ENCODE results near the gene MRPL22.
"Not testable (repeated sequence)": the region's sequence is repeated elsewhere in the genome, so short reads cannot be mapped to it uniquely, and the experiment has no call there.

The MRPL22 gene

DNA sequence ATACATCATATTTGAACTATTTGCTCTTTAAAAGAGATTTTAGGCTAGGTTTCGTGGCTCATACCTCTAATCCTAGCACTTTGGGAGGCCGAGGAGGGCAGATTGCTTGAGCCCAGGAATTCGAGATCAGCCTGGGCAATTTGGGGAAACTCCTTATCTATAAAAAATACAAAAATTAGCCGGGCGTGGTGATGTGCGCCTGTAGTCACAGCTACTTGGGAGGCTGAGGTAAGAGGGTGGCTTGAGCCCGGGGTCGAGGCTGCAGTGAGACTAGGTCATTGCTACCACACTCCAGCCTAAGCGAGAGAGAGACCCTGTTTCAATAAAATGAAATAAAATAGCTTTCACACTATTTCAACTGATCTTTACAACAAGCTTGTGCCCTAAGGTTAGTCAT is 500 bp upstream of the MRPL22 start:
- DNase-seq (ENCODE audit: low spot score), result no peak

DNA sequence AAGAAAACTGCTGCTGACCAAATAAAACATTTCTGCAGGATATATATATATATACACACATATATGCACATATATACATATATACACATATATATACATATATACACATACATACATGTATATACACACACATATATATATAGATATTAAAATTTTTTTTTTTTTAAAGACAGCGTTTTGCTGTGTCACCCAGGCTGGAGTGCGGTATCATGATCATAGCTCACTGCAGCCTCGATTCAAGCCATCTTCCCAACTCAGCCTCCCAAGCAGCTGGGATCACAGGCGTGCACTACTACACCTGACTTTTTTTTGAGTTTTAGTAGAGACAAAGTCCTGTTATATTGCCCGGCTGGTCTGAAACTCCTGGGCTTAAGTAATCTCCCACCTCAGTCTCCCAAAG is 2.7 kb downstream of the MRPL22 start:
- no peak for DNase-seq (ENCODE audit: low spot score)

DNA sequence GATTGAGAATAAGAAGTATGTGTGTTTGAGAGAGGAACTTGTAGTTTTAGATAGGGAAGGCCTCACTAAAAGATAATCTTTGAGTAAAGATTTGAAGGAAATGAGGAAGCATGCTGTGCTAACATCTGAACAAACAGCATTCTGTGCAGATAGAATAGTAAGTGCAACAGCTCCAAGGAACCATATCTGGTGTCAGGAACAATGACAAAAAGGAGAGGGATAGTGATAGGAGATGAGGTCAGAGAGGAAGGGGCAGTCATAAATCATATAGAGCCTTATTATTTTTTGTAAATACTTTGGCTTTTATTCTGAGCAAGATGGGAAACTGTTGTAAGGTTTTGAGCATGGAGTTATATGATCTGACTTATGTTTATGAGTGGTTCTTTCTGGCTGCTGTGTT is 3.8 kb downstream of the MRPL22 start:
- DNase-seq (ENCODE audit: low spot score), result no peak

DNA sequence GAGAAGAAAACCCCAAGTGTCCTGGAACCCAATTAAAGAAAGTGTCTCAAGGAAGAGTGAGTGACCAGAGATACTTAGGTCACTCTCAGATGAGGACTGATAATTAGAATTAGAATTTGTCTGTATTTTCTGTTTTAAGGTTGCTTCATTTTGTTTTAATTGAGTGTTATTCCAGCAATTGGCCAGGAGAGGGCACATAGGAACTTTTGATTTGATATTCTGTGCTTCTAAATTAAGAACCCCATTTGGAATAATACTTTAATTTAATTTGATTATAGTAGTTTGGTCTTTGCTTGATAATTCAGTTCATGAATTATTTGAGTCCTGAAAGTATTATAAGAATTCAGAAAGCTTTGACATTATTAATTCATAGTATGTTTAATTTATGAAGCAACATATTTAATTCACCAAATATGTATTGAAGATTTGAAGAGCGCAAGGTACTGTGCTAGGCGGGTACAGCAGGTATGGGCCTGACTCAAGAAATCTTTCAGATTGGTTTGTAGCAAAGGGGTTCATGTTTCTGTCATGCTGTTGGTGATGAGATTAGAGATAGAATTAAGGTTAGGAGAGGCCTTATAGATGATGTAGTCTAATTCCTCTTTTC is 4.9 kb downstream of the MRPL22 start:
- no peak for DNase-seq (ENCODE audit: low spot score)

DNA sequence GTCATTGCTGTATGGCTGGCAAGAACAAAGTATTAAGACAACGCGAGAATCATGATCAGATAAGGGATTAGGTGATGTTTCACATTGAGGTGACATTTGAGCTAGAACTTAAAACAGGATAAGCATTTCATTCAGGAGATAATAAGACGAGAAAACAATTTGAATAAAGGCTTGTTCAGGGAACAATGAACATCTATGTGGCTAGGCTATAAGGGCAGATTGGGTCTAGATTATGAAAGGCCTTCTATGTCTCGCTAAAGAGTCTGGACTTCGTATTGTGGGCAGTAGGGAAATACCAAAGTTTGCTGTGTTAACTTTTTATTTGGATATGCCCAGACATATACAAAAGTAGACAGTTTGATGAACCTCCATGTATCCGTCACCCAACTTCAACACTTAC is 6.9 kb downstream of the MRPL22 start:
- DNase-seq (ENCODE audit: low spot score), result no peak

DNA sequence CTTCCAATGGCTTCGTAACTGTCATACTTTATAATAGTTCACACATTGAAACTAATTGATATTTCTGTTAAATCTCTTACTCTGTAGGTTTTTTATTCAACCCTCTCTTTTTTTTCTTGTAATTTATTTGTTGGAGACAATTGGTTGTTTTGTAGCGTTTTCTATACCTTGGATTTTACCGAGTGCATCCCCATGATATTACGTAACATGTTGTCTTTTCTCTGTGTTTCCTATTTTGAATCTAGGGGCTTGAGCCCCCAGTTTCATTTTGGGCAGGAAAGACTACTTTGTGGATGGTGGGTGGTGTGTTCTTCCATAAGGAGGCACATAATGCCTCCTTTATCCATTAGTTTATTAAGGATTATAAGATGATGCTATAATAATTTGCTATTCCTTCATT is 7.4 kb downstream of the MRPL22 start:
- DNase-seq (ENCODE audit: low spot score), result no peak

DNA sequence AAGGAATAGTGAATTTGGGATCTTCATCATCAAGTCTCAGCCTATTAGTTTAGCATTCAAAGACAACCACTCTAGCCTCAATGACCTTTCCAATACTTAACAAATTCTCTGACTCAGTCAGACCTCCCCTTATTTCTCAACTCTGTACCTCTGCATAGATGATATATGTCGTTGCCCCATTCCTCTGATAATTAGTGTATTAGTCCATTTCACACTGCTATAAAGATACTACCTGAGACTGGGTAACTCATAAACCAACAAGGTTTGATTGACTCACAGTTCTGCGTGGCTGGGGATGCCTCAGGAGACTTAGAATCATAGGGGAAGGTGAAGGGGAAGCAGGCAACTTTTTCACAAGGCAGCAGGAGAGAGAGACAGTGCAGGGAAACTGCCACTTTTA is 8.9 kb downstream of the MRPL22 start:
- no peak for DNase-seq (ENCODE audit: low spot score)

DNA sequence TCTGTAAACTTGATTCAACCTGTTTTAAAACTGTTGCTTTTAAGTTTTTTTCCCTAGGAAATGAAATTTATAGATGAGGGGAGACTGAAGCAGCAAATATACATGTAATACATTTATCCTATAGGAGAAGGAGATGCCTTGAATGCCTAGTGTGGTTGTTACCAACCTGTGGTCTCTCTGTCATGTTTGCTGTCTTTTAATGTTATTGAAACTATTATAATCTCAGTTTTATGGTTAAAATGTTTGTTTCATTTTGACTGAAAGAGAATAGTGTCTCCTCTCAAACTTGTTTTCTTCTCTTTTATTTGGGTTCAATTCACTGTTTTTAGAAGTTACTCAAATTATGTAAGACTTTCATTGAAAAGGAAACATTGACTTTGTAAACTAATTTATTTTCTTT is 15.8 kb downstream of the MRPL22 start:
- DNase-seq (ENCODE audit: low spot score), result no peak

DNA sequence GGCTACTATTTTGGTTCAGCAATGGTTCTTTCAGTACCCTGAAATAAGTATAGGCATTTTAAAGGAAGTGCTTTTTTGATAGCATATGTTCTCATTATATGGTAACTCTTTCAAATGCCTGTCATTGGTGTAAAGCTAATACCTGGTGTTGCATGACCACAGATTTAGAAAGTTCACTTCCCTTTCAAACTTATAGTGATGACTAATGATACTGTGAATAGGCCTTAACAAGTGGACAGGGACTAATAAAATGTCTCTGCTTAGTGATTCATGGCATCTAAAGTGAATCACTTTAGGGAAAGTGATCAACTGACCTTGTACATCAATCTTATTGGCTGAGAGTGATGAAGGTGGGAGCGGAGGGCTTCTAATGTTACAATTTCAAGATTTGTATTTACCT is 21.6 kb downstream of the MRPL22 start:
- no peak for DNase-seq (ENCODE audit: low spot score)

DNA sequence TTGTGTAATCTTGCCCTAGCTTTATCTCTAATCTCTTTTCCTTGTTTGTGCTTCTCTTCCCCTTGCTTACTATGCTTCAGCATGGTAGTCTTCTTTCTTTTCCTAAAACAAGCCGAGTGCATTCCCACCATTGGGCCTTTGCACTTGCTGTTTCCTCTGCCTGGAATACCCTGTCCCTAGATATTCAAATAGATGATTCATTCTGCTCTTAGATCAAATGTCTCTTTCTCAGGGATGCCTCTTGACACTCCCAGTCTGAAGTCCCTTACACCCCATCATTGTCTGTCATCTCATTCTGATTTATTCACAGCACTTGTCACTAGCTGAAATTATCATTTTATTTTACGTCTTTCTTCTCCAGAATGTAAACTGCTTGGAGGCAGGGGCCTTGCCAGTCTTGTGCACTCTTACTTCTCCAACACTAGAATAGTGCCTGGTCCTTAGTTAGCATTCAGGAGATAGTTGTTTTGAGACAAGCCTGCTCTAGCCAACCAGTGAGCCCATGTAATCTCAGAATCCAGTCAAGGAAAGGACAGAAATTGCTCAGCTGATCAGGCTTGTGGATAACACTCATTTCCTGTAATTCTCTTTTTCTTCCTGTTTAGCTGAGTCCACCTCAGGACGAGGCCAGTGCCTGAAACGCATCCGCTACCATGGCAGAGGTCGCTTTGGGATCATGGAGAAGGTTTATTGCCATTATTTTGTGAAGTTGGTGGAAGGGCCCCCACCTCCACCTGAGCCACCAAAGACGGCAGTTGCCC is 25.4 kb downstream of the MRPL22 start:
- DNase-seq (ENCODE audit: low spot score), result no peak

DNA sequence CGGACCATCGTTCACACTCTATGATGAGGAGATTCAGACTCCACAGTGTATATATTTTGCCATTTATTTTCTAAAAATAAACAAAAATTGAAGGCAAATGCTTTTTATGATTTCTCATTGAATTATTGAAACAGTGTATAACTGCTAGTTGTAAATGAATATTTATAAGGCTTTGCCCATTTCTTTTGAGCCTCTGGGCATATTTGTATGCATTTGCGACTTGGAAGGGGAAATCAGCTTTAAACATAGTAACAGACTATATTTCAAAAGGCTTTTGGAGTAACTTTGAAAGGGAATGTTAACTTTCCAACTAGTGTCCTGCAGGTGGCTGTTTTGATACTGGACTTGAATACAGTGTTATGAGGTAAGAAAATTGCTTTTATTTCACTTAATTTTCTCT is 26.0 kb downstream of the MRPL22 start:
- no peak for DNase-seq (ENCODE audit: low spot score)

DNA sequence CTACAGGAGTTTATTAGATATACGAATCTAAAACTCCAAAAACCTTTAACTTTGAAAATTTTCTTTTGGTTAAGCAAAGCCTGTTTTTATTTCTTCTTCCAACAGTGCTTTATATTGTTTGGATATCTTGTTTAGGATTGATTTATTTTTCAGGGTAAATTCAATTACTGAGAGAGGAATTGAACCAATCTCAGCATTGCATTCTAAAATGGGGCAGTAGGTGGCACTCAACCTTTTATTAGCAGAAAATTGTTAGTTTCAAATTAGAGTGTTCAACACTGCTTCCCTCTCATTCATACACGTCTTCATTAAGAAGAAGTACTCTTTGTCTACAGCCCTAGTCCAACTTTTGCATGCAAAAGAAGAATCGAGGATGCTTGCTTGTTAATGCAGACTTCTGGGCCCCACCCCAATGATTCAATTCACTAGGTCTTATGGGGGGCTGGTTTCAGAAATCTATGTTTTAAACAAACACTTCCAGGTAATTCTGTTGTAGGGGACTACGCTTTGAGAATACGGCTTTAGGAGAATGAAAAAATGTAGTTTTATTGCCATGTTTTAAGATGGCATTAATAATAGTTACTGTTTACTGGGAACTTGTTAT is 26.6 kb downstream of the MRPL22 start:
- no peak for DNase-seq (ENCODE audit: low spot score)

DNA sequence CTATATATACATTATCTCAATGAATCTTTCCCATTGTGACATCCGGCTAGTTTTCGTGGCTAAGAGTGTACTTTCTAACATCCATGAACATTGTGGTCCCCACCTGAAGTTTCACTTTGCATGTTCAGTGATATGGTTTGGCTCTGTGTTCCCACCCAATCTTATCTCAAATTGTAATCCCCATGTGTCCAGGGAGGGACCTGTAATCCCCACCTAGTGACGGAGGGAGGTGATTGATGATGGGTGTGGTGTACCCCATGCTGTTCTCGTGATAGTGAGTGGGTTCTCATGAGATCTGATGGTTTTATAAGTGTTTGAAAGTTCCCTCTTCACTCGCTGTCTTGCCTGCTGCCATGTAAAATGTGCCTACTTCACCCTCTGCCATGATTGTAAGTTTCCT is 28.1 kb downstream of the MRPL22 start:
- no peak for DNase-seq (ENCODE audit: low spot score)

DNA sequence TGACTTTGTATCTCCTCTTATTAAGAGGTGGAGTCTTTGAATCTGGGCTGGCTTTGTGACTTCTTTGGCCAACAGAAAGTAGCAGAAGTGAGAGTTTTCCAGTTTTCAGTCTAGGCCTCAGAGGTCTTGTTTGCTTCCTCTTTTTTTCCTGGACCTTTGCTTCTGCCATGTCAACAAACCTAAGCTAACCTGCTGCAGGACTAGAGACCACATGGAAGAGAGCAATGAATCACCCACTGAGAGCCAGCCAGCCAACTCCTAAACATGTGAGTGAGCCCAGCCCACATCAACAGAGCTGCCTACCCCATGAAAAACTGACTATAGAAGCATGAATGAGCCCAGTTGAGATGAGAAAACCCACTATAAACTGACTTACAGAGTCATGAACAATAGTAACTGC is 29.9 kb downstream of the MRPL22 start:
- DNase-seq (ENCODE audit: low spot score), result no peak

DNA sequence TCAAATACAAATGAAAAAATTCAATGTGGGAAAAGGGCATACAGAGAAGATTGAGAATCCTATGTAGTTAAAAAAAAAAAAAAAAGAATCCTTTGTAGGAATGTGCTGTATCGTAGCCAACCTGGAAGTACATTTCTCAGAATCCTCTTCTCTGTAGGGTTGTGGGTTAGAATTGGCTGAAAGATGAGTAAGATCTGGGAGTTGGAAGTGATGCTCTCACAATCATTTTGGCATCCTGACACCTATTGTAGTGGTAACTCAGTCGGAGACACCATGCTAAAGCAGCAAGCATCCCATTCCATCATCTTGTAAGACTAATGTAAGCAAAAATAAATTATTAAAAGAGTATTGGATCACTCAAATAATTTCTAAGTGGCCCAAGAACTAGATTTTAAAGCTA is 30.6 kb downstream of the MRPL22 start:
- no peak for DNase-seq (ENCODE audit: low spot score)

DNA sequence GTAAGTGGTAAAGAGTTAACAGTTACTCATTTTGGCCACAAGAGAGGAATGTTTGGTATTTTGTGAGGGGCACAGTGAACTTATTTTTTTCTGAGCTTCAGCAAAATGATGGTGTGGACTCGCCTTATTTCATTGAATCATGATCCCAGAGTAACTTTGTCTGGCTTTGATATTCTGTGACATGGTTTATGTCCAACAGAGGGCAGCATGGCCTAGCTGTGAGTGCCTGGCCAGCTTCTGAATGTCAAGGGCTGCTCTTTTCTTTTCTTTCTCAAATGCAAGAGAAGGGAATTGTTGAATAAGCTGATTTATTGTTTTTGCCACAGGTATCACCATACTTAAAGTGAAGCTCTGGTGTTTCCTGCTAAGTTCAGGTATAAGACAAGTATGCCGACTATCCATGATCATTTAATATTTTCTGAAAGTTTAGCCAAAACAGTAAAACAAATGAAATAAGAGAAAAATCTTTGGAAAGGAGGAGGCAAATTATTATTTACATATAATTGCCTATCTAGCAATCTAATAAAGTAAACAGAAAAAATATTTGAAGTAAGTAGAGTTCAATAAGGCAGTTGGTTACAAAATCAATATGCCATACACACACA is 31.7 kb downstream of the MRPL22 start:
- no peak for DNase-seq (ENCODE audit: low spot score)

DNA sequence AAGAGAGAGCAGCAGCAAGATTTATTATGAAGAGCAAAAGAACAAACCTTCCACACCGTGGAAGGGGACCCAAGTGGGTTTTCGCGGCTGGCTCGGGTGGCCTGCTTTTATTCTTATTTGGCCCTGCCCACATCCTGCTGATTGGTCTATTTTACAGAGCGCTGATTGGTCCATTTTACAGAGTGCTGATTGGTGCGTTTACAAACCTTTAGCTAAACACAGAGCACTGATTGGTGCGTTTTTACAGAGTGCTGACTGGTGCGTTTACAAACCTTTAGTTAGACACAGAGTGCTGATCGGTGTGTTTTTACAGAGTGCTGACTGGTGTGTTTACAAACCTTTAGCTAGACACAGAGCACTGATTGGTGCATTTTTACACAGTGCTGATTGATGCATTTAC is 35.2 kb downstream of the MRPL22 start:
- not testable (repeated sequence) for DNase-seq (ENCODE audit: low spot score)

DNA sequence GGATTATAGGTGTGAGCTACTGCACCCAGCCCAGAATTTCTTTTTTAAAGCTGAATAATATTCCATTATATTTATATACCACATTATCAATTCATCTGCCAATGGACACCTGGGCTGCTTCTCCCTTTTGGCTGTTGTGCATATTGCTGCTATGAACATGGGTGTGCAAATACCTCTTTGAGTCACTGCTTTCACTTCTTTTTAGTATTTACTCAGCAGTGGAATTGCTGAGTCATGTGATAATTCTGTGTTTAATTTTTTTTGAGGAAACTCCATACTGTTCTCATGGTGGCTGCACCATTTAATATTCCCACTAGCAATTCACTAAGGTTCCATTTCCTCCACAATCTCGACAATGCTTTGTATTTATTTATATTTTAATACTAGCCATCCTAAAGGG is 36.5 kb downstream of the MRPL22 start:
- no peak for DNase-seq (ENCODE audit: low spot score)

DNA sequence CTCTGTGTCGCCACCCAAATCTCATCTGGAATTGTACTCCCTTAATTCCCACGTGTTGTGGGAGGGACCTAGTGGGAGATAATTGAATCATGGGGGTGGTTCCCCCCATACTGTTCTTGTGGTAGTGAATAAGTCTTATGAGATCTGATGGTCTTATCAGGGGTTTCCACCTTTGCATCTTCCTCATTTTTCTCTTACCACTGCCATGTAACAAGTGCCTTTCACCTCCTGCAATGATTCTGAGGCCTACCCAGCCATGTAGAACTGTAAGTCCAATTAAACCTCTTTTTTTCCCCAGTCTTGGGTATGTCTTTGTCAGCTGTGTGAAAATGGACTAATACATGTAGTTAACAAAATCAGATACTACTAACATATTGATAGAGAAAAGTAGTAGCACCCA is 37.4 kb downstream of the MRPL22 start:
- DNase-seq (ENCODE audit: low spot score), result not testable (repeated sequence)

DNA sequence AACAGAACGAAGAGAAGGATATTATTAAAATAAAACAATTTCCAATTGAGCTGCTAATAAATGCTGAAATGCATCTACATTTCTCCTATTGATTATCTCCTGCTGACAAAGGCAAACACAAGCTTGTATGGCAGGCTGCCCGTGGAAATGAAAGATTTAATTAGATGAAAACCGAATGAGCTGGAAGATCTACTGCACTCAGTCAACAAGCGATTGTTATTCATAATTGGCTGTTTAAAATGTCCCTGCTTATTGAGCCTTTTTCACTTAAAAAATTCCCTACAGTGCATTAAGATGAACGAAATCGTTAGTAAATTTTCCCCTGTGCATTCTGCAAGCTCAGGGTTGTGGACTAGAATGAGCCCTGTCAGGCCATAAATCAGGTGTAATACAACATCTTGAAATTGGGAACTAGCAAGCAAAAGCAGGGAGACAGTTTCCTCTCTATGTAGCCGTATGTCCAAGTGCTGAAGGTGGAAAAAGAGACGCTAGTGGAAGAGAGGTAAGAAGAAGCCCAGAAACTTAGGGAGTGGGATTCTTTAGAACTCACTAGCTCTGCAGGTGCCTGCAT is 44.2 kb downstream of the MRPL22 start:
- DNase-seq (ENCODE audit: low spot score), result no peak

DNA sequence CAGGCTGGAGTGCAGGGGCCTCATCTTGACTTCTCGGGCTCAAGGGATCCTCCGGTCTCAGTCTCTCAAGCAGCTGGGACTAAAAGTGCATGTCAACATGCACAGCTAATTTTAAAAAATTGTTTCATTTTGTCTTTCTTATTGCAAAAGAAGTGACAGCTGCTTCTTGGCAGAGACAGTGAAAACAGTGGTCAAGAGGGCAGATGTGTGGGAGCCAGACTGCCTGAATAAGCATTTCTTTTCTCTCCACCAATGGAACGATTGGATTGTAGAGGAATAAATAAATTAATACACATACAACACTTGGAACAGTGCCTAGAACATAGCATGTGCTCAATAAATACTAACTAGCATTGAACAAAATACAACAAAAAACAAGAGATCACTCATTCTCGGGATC is 45.3 kb downstream of the MRPL22 start:
- no peak for DNase-seq (ENCODE audit: low spot score)

DNA sequence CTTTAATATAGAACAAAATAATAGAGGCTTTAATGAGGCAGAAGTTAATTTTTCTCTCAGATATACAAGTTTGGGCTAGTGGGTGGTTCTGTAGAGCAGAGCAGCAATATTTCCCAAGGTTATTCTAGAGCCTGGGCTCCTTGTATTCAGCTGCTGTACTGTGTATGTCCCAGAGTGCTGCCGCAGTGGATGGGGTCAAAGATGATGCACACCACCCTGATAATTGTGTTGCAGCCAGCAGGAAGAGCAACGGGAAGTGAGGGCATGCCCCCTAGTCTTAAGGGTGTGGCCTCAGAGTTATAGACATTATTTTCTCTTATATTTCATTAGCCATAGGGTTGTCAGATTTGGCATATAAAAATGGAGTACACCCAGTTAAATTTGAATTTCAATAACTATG is 48.8 kb downstream of the MRPL22 start:
- no peak for DNase-seq (ENCODE audit: low spot score)

DNA sequence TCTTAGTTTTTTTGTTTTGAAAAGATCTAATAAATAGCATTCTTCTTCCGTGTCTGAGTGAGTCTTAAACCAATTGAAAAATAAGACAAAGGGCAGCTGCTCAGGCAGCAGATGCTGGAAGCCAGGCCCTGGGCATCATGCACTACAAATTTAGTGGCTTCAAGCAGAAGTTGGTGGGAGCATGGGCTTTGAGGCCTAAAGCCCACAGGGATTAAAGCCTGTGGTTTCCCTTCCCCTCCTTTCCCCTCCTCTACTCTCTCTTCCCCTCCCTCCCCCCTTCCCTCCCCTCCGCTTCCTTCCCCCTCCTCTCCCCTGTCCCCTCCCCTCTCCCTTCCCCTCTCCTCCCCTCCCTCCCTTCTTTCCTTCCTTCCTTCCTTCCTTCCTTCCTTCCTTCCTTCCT is 52.6 kb downstream of the MRPL22 start:
- DNase-seq (ENCODE audit: low spot score), result no peak

All from left forelimb (tissue), 1 donor.